HG02623 (cell line): ENCODE measurements around the gene MTA3.

Experiments
- ATAC-seq: cut with Tn5 transposase; IDR thresholded peaks from one replicate; pipeline ENCODE4 v1.9.1; 2021; ENCODE audit warnings: moderate library complexity; ENCODE audit not compliant: unreplicated experiment

MTA3 gene

DNA sequence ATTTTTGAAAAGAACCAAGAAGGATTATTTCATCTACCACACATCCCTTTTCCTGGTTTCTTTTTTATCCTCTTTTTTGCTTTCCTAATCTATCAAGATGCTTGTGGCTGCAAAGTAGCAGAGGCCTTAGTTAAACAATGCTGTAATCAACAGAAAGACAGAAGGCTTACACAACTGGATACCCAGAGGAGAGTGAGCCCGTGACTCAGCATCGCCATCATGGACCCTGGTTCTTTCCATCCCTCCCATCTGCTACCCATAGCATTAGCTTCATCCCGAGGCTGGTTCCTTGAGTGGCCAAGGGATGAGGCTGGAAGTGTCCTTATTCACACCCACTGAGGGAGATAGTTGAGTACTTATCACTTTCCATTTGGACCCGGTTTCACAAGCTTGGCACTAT lies 231.4 kb downstream of the MTA3 start:
- ATAC-seq = no peak

- no peak for ATAC-seq
Observed at GRCh38 chr2:42800461-42800962, 232.1 kb downstream of the MTA3 start.

- no peak for ATAC-seq
Observed at GRCh38 chr2:42800981-42801380, 232.5 kb downstream of the MTA3 start.

GRCh38 chr2:42801381-42801780 lies 232.9 kb downstream of the MTA3 start:
- no peak for ATAC-seq

- ATAC-seq = no peak
Observed at GRCh38 chr2:42802150-42802549, 233.7 kb downstream of the MTA3 start.

DNA sequence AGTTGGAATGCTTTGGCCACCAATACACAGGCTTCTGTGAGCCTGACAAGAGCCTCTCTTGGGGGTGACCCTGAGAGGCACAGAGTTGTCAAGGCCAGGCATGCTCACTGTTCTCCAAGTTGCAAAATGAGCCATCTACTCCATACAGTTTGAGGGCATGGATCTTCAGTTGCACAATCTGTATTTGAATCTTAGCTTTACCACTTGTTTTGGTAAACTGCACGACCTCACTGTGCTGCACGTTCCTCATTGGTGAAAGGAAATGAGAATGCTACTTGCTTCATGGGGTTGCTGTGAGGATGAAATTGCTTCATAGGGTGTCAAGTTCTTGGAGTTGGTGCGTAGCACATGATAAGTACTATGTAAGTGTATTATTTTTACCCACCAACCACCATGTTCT lies 235.9 kb downstream of the MTA3 start:
- no peak for ATAC-seq

- no peak for ATAC-seq
Observed at GRCh38 chr2:42804891-42805290, 236.5 kb downstream of the MTA3 start.
